Loucy (cell line): ENCODE data around the gene PEX11B.
"Not testable (repeated sequence)": the region's sequence is repeated elsewhere in the genome, so short reads cannot be mapped to it uniquely, and the experiment has no call there.

ENCODE experiments used
- CTCF ChIP-seq: fragments of 200-600 bp; sonication (generic); conservative IDR thresholded peaks from 2 replicates; pipeline ENCODE4 v1.5.1; 2014; ENCODE audit warnings: mild to moderate bottlenecking, antibody characterized with exemption, low read length
- EZH2phosphoT487 ChIP-seq: fragments of 200-600 bp; IDR thresholded peaks from 2 replicates; pipeline ENCODE4 v1.6.1; 2018; ENCODE audit warnings: antibody characterized with exemption, mild to moderate bottlenecking, moderate library complexity, borderline replicate concordance

GRCh38 chr1:145932522-145933009 is 14.0 kb upstream of the PEX11B start:
- not testable (repeated sequence) for TF ChIP-seq CTCF, EZH2phosphoT487
